GM19099 (cell line): ENCODE results near the gene TMEM178B.

Experiments used
- POLR2A ChIP-seq: IDR thresholded peaks from 3 replicates; pipeline ENCODE4 v1.6.1; 2011; ENCODE audit warnings: low read depth; ENCODE audit not compliant: insufficient read length; ENCODE audit errors: extremely low read depth

The TMEM178B gene

GRCh38 chr7:141409801-141410329 lies 336.0 kb downstream of the TMEM178B start:
- no peak for TF ChIP-seq POLR2A

- no peak for TF ChIP-seq POLR2A
Measured at GRCh38 chr7:141410353-141411000, 336.6 kb downstream of the TMEM178B start.

- TF ChIP-seq POLR2A: no peak
Measured at GRCh38 chr7:141411133-141411532, 337.3 kb downstream of the TMEM178B start.

- no peak for TF ChIP-seq POLR2A
Measured at GRCh38 chr7:141415999-141416398, 342.1 kb downstream of the TMEM178B start.

- TF ChIP-seq POLR2A: no peak
Measured at GRCh38 chr7:141416650-141417270, 342.9 kb downstream of the TMEM178B start.

- TF ChIP-seq POLR2A: no peak
Measured at GRCh38 chr7:141417506-141417905, 343.6 kb downstream of the TMEM178B start.

GRCh38 chr7:141418066-141418465 lies 344.2 kb downstream of the TMEM178B start:
- TF ChIP-seq POLR2A: no peak

GRCh38 chr7:141421306-141421705 lies 347.4 kb downstream of the TMEM178B start:
- no peak for TF ChIP-seq POLR2A

GRCh38 chr7:141427134-141427533 lies 353.3 kb downstream of the TMEM178B start:
- no peak for TF ChIP-seq POLR2A

- TF ChIP-seq POLR2A: no peak
Measured at GRCh38 chr7:141430455-141431139, 356.7 kb downstream of the TMEM178B start.

GRCh38 chr7:141431140-141431479 lies 357.2 kb downstream of the TMEM178B start:
- TF ChIP-seq POLR2A: no peak

GRCh38 chr7:141431711-141432110 lies 357.8 kb downstream of the TMEM178B start:
- no peak for TF ChIP-seq POLR2A

GRCh38 chr7:141433698-141434097 lies 359.8 kb downstream of the TMEM178B start:
- no peak for TF ChIP-seq POLR2A

GRCh38 chr7:141436139-141436538 lies 362.3 kb downstream of the TMEM178B start:
- no peak for TF ChIP-seq POLR2A

GRCh38 chr7:141436575-141437075 lies 362.8 kb downstream of the TMEM178B start:
- no peak for TF ChIP-seq POLR2A

- no peak for TF ChIP-seq POLR2A
Measured at GRCh38 chr7:141439164-141439563, 365.3 kb downstream of the TMEM178B start.
